Measurements from ENCODE around the gene PMCH. TPM values are rescaled to one million over a fixed set of nuclear protein-coding genes. Genes with fewer than 3 reads are reported as not detected.
"Not testable (repeated sequence)": the region's sequence is repeated elsewhere in the genome, so short reads cannot be mapped to it uniquely, and the experiment has no call there.

Gene PMCH
- not detected for total RNA-seq

- Histone ChIP-seq H3K9me3 (no peaks in the 10 kb centered on the region), H3K27me3 (no peaks in the 10 kb centered on the region), H3K4me3 (no peak within 1 kb of the TSS), H3K4me1 (no peaks in the 10 kb centered on the region), H3K27ac (no peak within 1 kb of the TSS), H3K36me3 (no peaks in the 10 kb centered on the region)
- TF ChIP-seq POLR2A (IDR thresholded peaks at IDR 0.05) (no peak), CTCF (IDR thresholded peaks at IDR 0.05) (no peak), POLR2AphosphoS5 (IDR thresholded peaks at IDR 0.05; ENCODE audit: insufficient read depth in 1 of 2, low read depth in 1 of 2) (no peak)
- no peak for DNase-seq (ENCODE audit: extremely low spot score in 2 of 2)
- intact Hi-C loops (cut with DNase I): no loop called here
Measured at GRCh38 chr12:102197789-102198188, at the start of gene PMCH. Gene PMCH (minus strand): TSS chr12:102197833. CDS start chr12:102197770, 63 bp downstream.

GRCh38 chr12:102240859-102241258, 43.2 kb upstream of the PMCH start:
- H3K4me1 ChIP-seq; H3K27ac ChIP-seq; H3K36me3 ChIP-seq; DNase-seq (ENCODE audit: extremely low spot score in 2 of 2); H3K9me3 ChIP-seq; H3K4me3 ChIP-seq; intact Hi-C loops (cut with DNase I); H3K27me3 ChIP-seq: not testable (repeated sequence)

GRCh38 chr12:102234599-102234998, 37.0 kb upstream of the PMCH start:
- Histone ChIP-seq H3K4me1 (no peaks in the 10 kb centered on the region), H3K27ac (no peak overlapping the region), H3K36me3 (no peaks in the 10 kb centered on the region), H3K9me3 (no peaks in the 10 kb centered on the region), H3K27me3 (no peaks in the 10 kb centered on the region), H3K4me3 (no peak overlapping the region)
- intact Hi-C loops (cut with DNase I): no loop called here
- TF ChIP-seq CTCF (IDR thresholded peaks at IDR 0.05): no peak
- TF ChIP-seq POLR2A (IDR thresholded peaks at IDR 0.05): no peak
- no peak for TF ChIP-seq POLR2AphosphoS5 (IDR thresholded peaks at IDR 0.05; ENCODE audit: insufficient read depth in 1 of 2, low read depth in 1 of 2)
- DNase-seq (ENCODE audit: extremely low spot score in 2 of 2): no peak

- H3K9me3 ChIP-seq: no peaks in the 10 kb centered on the region
- peak overlapping the region; percentile 37 for H3K27ac ChIP-seq
- no peak overlapping the region for H3K4me3 ChIP-seq
- H3K36me3 ChIP-seq: no peaks in the 10 kb centered on the region
- TF ChIP-seq POLR2A (IDR thresholded peaks at IDR 0.05): no peak
- TF ChIP-seq CTCF (IDR thresholded peaks at IDR 0.05): no peak
- no peak for TF ChIP-seq POLR2AphosphoS5 (IDR thresholded peaks at IDR 0.05; ENCODE audit: insufficient read depth in 1 of 2, low read depth in 1 of 2)
- DNase-seq (ENCODE audit: extremely low spot score in 2 of 2): no peak
- H3K27me3 ChIP-seq: no peaks in the 10 kb centered on the region
- H3K4me1 ChIP-seq: no peaks in the 10 kb centered on the region
- intact Hi-C loops (cut with DNase I): no loop called here
Measured at GRCh38 chr12:102232446-102232845, 34.8 kb upstream of the PMCH start.

- no peak overlapping the region for H3K4me3 ChIP-seq
- no peaks in the 10 kb centered on the region for H3K27me3 ChIP-seq
- intact Hi-C loops (cut with DNase I): no loop called here
- no peaks in the 10 kb centered on the region for H3K4me1 ChIP-seq
- TF ChIP-seq CTCF (IDR thresholded peaks at IDR 0.05) (no peak), POLR2AphosphoS5 (IDR thresholded peaks at IDR 0.05; ENCODE audit: insufficient read depth in 1 of 2, low read depth in 1 of 2) (no peak), POLR2A (IDR thresholded peaks at IDR 0.05) (no peak)
- no peak for DNase-seq (ENCODE audit: extremely low spot score in 2 of 2)
- H3K27ac ChIP-seq: peak overlapping the region; percentile 37
- no peaks in the 10 kb centered on the region for H3K9me3 ChIP-seq
- no peaks in the 10 kb centered on the region for H3K36me3 ChIP-seq
Measured at GRCh38 chr12:102232036-102232435, 34.4 kb upstream of the PMCH start.

GRCh38 chr12:102227954-102228353, 30.3 kb upstream of the PMCH start:
- Histone ChIP-seq H3K36me3 (no peaks in the 10 kb centered on the region), H3K4me3 (no peak overlapping the region), H3K27ac (no peak overlapping the region), H3K4me1 (no peaks in the 10 kb centered on the region), H3K9me3 (no peaks in the 10 kb centered on the region), H3K27me3 (no peaks in the 10 kb centered on the region)
- TF ChIP-seq CTCF (IDR thresholded peaks at IDR 0.05): no peak
- TF ChIP-seq POLR2AphosphoS5 (IDR thresholded peaks at IDR 0.05; ENCODE audit: insufficient read depth in 1 of 2, low read depth in 1 of 2): no peak
- no peak for TF ChIP-seq POLR2A (IDR thresholded peaks at IDR 0.05)
- intact Hi-C loops (cut with DNase I): no loop called here
- DNase-seq (ENCODE audit: extremely low spot score in 2 of 2): no peak
